ENCODE measurements around the gene SIGLEC10.

DNA sequence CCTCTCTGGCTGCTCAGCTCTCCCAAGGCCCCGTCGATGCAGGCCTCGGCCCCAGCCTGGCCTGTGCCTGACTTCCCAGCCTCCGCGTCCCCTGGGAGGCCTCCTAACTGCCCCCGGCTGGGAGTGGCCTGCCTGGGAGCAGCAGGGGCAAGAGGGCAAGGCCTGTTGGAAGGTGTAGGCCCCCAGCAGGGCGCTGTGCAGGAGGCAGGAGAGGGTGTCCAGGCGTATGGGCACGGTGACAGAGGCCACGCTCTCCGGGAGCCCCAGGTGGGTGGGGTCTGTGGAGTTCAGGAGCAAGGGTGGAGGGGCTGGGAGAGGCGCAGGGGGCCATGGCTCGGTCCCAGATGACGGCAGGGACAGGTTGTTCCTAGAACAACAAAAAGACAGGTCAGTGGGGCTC lies 28.3 kb downstream of the SIGLEC10 start:
- TF ChIP-seq, protein P1, sequence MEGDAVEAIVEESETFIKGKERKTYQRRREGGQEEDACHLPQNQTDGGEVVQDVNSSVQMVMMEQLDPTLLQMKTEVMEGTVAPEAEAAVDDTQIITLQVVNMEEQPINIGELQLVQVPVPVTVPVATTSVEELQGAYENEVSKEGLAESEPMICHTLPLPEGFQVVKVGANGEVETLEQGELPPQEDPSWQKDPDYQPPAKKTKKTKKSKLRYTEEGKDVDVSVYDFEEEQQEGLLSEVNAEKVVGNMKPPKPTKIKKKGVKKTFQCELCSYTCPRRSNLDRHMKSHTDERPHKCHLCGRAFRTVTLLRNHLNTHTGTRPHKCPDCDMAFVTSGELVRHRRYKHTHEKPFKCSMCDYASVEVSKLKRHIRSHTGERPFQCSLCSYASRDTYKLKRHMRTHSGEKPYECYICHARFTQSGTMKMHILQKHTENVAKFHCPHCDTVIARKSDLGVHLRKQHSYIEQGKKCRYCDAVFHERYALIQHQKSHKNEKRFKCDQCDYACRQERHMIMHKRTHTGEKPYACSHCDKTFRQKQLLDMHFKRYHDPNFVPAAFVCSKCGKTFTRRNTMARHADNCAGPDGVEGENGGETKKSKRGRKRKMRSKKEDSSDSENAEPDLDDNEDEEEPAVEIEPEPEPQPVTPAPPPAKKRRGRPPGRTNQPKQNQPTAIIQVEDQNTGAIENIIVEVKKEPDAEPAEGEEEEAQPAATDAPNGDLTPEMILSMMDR (IDR thresholded peaks at IDR 0.05), result no peak
- TF ChIP-seq CEBPB (IDR thresholded peaks at IDR 0.05) (no peak), POLR2A (IDR thresholded peaks at IDR 0.05; ENCODE audit: low read length) (no peak), ZFP36 (IDR thresholded peaks at IDR 0.05; ENCODE audit: borderline replicate concordance, partially characterized antibody) (no peak), RAD21 (conservative IDR thresholded peaks at IDR 0.05 in 1 of 2, IDR thresholded peaks at IDR 0.05 in 1 of 2) (no peak), BHLHE40 (IDR thresholded peaks at IDR 0.05; ENCODE audit: low read depth, low read length) (no peak)
- TF ChIP-seq, protein P2, sequence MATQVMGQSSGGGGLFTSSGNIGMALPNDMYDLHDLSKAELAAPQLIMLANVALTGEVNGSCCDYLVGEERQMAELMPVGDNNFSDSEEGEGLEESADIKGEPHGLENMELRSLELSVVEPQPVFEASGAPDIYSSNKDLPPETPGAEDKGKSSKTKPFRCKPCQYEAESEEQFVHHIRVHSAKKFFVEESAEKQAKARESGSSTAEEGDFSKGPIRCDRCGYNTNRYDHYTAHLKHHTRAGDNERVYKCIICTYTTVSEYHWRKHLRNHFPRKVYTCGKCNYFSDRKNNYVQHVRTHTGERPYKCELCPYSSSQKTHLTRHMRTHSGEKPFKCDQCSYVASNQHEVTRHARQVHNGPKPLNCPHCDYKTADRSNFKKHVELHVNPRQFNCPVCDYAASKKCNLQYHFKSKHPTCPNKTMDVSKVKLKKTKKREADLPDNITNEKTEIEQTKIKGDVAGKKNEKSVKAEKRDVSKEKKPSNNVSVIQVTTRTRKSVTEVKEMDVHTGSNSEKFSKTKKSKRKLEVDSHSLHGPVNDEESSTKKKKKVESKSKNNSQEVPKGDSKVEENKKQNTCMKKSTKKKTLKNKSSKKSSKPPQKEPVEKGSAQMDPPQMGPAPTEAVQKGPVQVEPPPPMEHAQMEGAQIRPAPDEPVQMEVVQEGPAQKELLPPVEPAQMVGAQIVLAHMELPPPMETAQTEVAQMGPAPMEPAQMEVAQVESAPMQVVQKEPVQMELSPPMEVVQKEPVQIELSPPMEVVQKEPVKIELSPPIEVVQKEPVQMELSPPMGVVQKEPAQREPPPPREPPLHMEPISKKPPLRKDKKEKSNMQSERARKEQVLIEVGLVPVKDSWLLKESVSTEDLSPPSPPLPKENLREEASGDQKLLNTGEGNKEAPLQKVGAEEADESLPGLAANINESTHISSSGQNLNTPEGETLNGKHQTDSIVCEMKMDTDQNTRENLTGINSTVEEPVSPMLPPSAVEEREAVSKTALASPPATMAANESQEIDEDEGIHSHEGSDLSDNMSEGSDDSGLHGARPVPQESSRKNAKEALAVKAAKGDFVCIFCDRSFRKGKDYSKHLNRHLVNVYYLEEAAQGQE (IDR thresholded peaks at IDR 0.05), result no peak
